HCT116 (cell line): ENCODE data around the gene MYADML2. TPM values are rescaled to one million over a fixed set of nuclear protein-coding genes. Genes with fewer than 3 reads are reported as not detected.

Experiments used
- ATAC-seq: fragments of 200-7000 bp; cut with Tn5 transposase; 2 replicates; pipeline ENCODE4 v1.9.1; 2020; ENCODE audit warnings: mild to moderate bottlenecking, moderate library complexity
- BruUV-seq: library from RNA; stranded (reverse); fragments of 400-500 nt; replicated peaks from 2 replicates; lab custom pipeline; 2021; lab: Mats Ljungman, UMichigan
- CTCF ChIA-PET: fragments of 300-600 bp; sonication (Branson Sonifier 250); formaldehyde crosslinking; loops from one replicate; lab custom pipeline; 2021; ENCODE audit warnings: antibody characterized with exemption; lab: Charles Lee
- POLR2A ChIA-PET: fragments of 300-600, 350-600 bp; sonication (Branson Sonifier 250); formaldehyde crosslinking; loops from one replicate; lab custom pipeline; 2021; ENCODE audit warnings: antibody characterized with exemption; lab: Charles Lee
- RAD21 ChIA-PET, 2 experiments: fragments of 300-600 bp; sonication (Branson Sonifier 250); formaldehyde crosslinking; loops; one replicate each; lab custom pipeline; 2023; ENCODE audit warnings: low total read pairs in 2 of 2; ENCODE audit not compliant: uncharacterized antibody in 2 of 2, unreplicated experiment in 2 of 2, low non-redundant PET in 1 of 2; lab: Charles Lee
- DNase-seq: peaks from one replicate; pipeline ENCODE4 v3.0.0-alpha.2; 2010; ENCODE audit warnings: low read depth, low spot score
- H2AFZ ChIP-seq: fragments of 200-600 bp; shearing (Covaris generic), sonication (generic); 2 replicates; pipeline ENCODE4 v1.6.1; 2017; ENCODE audit warnings: low read depth, mixed run types, mixed read lengths, antibody characterized with exemption, low read length; ENCODE audit not compliant: poor library complexity, severe bottlenecking
- H3K27ac ChIP-seq: 2 replicates; pipeline ENCODE4 v1.5.1; 2012; ENCODE audit warnings: low read depth, low read length
- H3K27me3 ChIP-seq: fragments of 200-600 bp; sonication (generic); 2 replicates; pipeline ENCODE4 v1.6.1; 2016; ENCODE audit warnings: mixed run types, low read length, mixed read lengths; ENCODE audit not compliant: insufficient read depth
- H3K36me3 ChIP-seq, 2 experiments: fragments of 200-500 bp in 1 of 2; fragments of 200-600 bp in 1 of 2; sonication (Bioruptor generic) in 1 of 2; sonication (generic) in 1 of 2; 2 replicates each; pipeline versions ENCODE4 v1.5.1 to v1.6.1; 2014 to 2016; ENCODE audit warnings: low read length in 2 of 2, inconsistent platforms in 1 of 2, mixed read lengths in 1 of 2, mixed run types in 1 of 2; ENCODE audit not compliant: insufficient read depth in 2 of 2, control insufficient read depth in 1 of 2
- H3K4me1 ChIP-seq, 2 experiments: fragments of 200-600 bp in 1 of 2; sonication (generic) in 1 of 2; 2 replicates each; pipeline versions ENCODE4 v1.5.1 to v1.6.1; 2012 to 2017; ENCODE audit warnings: low read length in 2 of 2, inconsistent platforms in 1 of 2, mild to moderate bottlenecking in 1 of 2, mixed read lengths in 1 of 2, mixed run types in 1 of 2, moderate library complexity in 1 of 2; ENCODE audit not compliant: insufficient read depth in 2 of 2, control insufficient read depth in 1 of 2
- H3K4me2 ChIP-seq: fragments of 200-600 bp; sonication (generic); 2 replicates; pipeline ENCODE4 v1.6.1; 2017; ENCODE audit warnings: mixed run types, low read length, mixed read lengths
- H3K4me3 ChIP-seq, 2 experiments: fragments of 200-600 bp in 1 of 2; sonication (generic) in 1 of 2; replicated peaks in 1 of 2; 2 replicates each; pipeline ENCODE4 v1.5.1; 2011 to 2016; ENCODE audit warnings: low read length in 2 of 2, control low read depth in 1 of 2, low read depth in 1 of 2, mild to moderate bottlenecking in 1 of 2, mixed read lengths in 1 of 2, mixed run types in 1 of 2
- H3K79me2 ChIP-seq: fragments of 200-600 bp; sonication (generic); 2 replicates; pipeline ENCODE4 v1.6.1; 2017; ENCODE audit warnings: mild to moderate bottlenecking, mixed run types, low read length, moderate library complexity, mixed read lengths; ENCODE audit not compliant: insufficient read depth
- H3K9ac ChIP-seq: fragments of 200-600 bp; sonication (generic); 2 replicates; pipeline ENCODE4 v1.6.1; 2016; ENCODE audit warnings: low read length, mixed read lengths
- H3K9me2 ChIP-seq: fragments of 200-600 bp; sonication (generic), shearing (Covaris generic); 2 replicates; pipeline ENCODE4 v1.6.1; 2017; ENCODE audit warnings: mixed run types, mild to moderate bottlenecking, moderate library complexity; ENCODE audit not compliant: insufficient read depth
- H3K9me3 ChIP-seq, 2 experiments: fragments of 200-500 bp in 1 of 2; fragments of 200-600 bp in 1 of 2; sonication (Bioruptor generic) in 1 of 2; sonication (generic) in 1 of 2; 2 replicates each; pipeline ENCODE4 v1.6.1; 2014 to 2017; ENCODE audit warnings: low read length in 2 of 2, mixed read lengths in 2 of 2, inconsistent platforms in 1 of 2, low read depth in 1 of 2, mild to moderate bottlenecking in 1 of 2, mixed run types in 1 of 2, moderate library complexity in 1 of 2; ENCODE audit not compliant: control insufficient read depth in 1 of 2, insufficient read depth in 1 of 2
- H4K20me1 ChIP-seq: fragments of 200-600 bp; sonication (generic), shearing (Covaris generic); 2 replicates; pipeline ENCODE4 v1.6.1; 2017; ENCODE audit warnings: mixed run types, mild to moderate bottlenecking, moderate library complexity; ENCODE audit not compliant: insufficient read depth
- ATF3 ChIP-seq: IDR thresholded peaks from 2 replicates; pipeline ENCODE4 v1.6.1; 2012
- CEBPB ChIP-seq: IDR thresholded peaks from 2 replicates; pipeline ENCODE4 v1.6.1; 2012; ENCODE audit warnings: low read depth
- EGR1 ChIP-seq: IDR thresholded peaks from 2 replicates; pipeline ENCODE4 v1.6.1; 2012; ENCODE audit warnings: low read depth
- ELF1 ChIP-seq: IDR thresholded peaks from 2 replicates; pipeline ENCODE4 v1.6.1; 2012; ENCODE audit warnings: low read depth, borderline replicate concordance
- EZH2phosphoT487 ChIP-seq: fragments of 200-600 bp; IDR thresholded peaks from 2 replicates; pipeline ENCODE4 v1.6.1; 2018; ENCODE audit warnings: antibody characterized with exemption, borderline replicate concordance
- FOSL1 ChIP-seq: IDR thresholded peaks from 2 replicates; pipeline ENCODE4 v1.6.1; 2012; ENCODE audit warnings: low read depth
- POLR2AphosphoS5 ChIP-seq: IDR thresholded peaks from 2 replicates; pipeline ENCODE4 v1.6.1; 2011; ENCODE audit warnings: mild to moderate bottlenecking, low read depth, low read length, moderate library complexity
- RAD21 ChIP-seq: IDR thresholded peaks from 2 replicates; pipeline ENCODE4 v1.6.1; 2012; ENCODE audit warnings: low read depth, mild to moderate bottlenecking
- SIN3A ChIP-seq: IDR thresholded peaks from 2 replicates; pipeline ENCODE4 v1.6.1; 2012; ENCODE audit warnings: low read depth
- SP1 ChIP-seq: IDR thresholded peaks from 2 replicates; pipeline ENCODE4 v1.6.1; 2012; ENCODE audit warnings: low read depth
- SRF ChIP-seq: IDR thresholded peaks from 2 replicates; pipeline ENCODE4 v1.6.1; 2012; ENCODE audit warnings: low read depth
- YY1 ChIP-seq: IDR thresholded peaks from 2 replicates; pipeline ENCODE4 v1.6.1; 2011; ENCODE audit warnings: low read length, low read depth, moderate library complexity, mild to moderate bottlenecking; ENCODE audit not compliant: insufficient replicate concordance; ENCODE audit errors: extremely low read depth
- ZFX ChIP-seq: fragments of 450-650 bp; IDR thresholded peaks from 2 replicates; pipeline ENCODE4 v1.6.1; 2017
- intact Hi-C: fragments of 100-400 bp; cut with micrococcal nuclease; formaldehyde crosslinking; loops from 2 replicates; pipeline ENCODE4 v1.10.0; 2022
- total RNA-seq: library from RNA; stranded (reverse); gene quantifications from one replicate; pipeline ENCODE4 v1.2.1, GENCODE V29; 2021; ENCODE audit not compliant: unreplicated experiment
- TF ChIP-seq, protein P1 (sequence below), 3 experiments: fragments of 200-600 bp in 1 of 3; sonication (generic) in 1 of 3; IDR thresholded peaks in 2 of 3; conservative IDR thresholded peaks in 1 of 3; 2 replicates each; pipeline ENCODE4 v1.5.1; 2012 to 2017; ENCODE audit warnings: low read depth in 2 of 3, low read length in 2 of 3, antibody characterized with exemption in 1 of 3, borderline replicate concordance in 1 of 3, control low read depth in 1 of 3, mild to moderate bottlenecking in 1 of 3, mixed read lengths in 1 of 3, mixed run types in 1 of 3, moderate library complexity in 1 of 3; ENCODE audit not compliant: insufficient read depth in 1 of 3
- TF ChIP-seq, protein P2 (sequence below): IDR thresholded peaks from 2 replicates; pipeline ENCODE4 v1.6.1; 2012

The MYADML2 gene
- total RNA-seq, 1 experiment from 2014 or later = not detected

DNA sequence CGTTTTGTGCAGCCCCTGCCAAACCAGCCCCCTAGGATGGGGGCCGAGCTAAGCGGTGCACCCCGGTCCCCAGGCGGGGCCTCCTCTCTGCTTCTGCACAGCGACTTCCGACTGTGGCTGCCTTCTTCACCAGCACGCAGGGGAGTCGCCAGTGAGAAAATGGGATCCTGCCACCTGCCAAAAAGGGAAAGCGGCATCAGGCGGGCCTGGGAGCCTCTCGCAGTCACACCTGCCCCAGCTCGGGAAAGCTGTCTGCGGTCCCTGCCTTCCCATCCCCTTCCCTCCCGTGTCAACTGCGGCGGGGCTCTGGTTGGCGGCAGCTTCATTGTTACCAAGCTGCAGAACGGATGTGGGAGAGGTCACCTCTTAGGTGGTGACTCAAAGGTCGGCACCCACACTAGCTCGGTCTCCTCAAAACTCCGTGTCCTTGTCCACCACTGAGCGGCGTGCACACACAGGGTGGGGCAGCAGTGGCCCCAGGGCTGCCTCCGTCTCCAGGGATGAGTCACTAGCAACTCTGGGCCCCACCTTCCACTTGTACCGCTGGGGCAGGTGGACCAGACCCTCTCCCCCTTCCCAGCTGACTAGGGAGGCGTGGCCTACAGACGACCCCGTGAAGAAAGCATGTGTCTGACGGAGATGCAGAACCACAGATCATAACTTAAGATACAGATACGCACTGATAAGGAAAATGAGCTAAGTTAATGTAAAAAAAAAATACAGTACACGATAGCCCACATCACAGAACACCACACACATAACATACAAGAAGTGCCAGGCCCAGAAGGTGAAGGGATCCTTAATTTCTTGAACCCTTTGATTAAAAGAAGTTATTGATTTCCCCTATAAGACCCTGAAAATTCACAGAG lies 34.4 kb downstream of the MYADML2 start:
- TF ChIP-seq SRF (no peak), CEBPB (no peak), EZH2phosphoT487 (no peak), SIN3A (peak; percentile 65; the same call in 1 of the 2 replicates), FOSL1 (no peak), YY1 (peak; percentile 62), ATF3 (no peak), RAD21 (no peak), EGR1 (no peak), SP1 (peak; percentile 93), ELF1 (no peak), ZFX (no peak), POLR2AphosphoS5 (peak; percentile 65)
- TF ChIP-seq, protein P1, sequence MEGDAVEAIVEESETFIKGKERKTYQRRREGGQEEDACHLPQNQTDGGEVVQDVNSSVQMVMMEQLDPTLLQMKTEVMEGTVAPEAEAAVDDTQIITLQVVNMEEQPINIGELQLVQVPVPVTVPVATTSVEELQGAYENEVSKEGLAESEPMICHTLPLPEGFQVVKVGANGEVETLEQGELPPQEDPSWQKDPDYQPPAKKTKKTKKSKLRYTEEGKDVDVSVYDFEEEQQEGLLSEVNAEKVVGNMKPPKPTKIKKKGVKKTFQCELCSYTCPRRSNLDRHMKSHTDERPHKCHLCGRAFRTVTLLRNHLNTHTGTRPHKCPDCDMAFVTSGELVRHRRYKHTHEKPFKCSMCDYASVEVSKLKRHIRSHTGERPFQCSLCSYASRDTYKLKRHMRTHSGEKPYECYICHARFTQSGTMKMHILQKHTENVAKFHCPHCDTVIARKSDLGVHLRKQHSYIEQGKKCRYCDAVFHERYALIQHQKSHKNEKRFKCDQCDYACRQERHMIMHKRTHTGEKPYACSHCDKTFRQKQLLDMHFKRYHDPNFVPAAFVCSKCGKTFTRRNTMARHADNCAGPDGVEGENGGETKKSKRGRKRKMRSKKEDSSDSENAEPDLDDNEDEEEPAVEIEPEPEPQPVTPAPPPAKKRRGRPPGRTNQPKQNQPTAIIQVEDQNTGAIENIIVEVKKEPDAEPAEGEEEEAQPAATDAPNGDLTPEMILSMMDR (IDR thresholded peaks at IDR 0.05 in 2 of 3, conservative IDR thresholded peaks at IDR 0.05 in 1 of 3; ENCODE audit: borderline replicate concordance in 1 of 3, insufficient read depth in 1 of 3, low read depth in 2 of 3, low read length in 2 of 3) = 0 out of 6 replicates have a peak, but pooled peaks of 1 of the 3 experiments have one; percentile 6
- TF ChIP-seq, protein P2, sequence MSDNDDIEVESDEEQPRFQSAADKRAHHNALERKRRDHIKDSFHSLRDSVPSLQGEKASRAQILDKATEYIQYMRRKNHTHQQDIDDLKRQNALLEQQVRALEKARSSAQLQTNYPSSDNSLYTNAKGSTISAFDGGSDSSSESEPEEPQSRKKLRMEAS = peak; percentile 87
- Histone ChIP-seq H3K4me1 (peaks cover 39 to 56% of the 10 kb centered on the region in 2 experiments), H3K4me2 (peak overlapping the region; percentile 66), H2AFZ (no peak overlapping the region), H3K27me3 (no peaks in the 10 kb centered on the region), H3K9me3 (no peaks in the 10 kb centered on the region), H3K4me3 (peak overlapping the region in 1 of 2 experiments; percentile 2; a peak in 1 of 4 replicates), H3K36me3 (peaks cover 21 to 39% of the 10 kb centered on the region in 2 experiments), H3K9me2 (no peaks in the 10 kb centered on the region), H4K20me1 (no peaks in the 10 kb centered on the region), H3K27ac (peak overlapping the region; percentile 60), H3K79me2 (peaks cover 40% of the 10 kb centered on the region), H3K9ac (peak overlapping the region; percentile 27; the same call in 1 of the 2 replicates)
- ATAC-seq (peak; percentile 49), DNase-seq (peak; percentile 81)
- intact Hi-C loops = loop anchor here (5.0 kb wide), 1 partner anchor 110 kb away; the partner anchor contains the start of genes CENPX and LRRC45
- RAD21 ChIA-PET = interaction anchor here in 1 of 2 experiments (1.3 kb wide), 1 partner anchor 13 kb away, joined by 3 read pairs; no protein-coding TSS in a partner anchor
- POLR2A ChIA-PET = interaction anchor here (1.1 to 1.3 kb wide), 2 partner anchors 14 to 15 kb away, joined by 3 read pairs; no protein-coding TSS in a partner anchor
- CTCF ChIA-PET = interaction anchor here (0.9 to 1.8 kb wide), 2 partner anchors 11 to 109 kb away, joined by 4 to 9 read pairs; partner anchors contain the start of genes CENPX and LRRC45
- no TSS peak for BruUV-seq
